CD1c-positive myeloid dendritic cell (primary cell): ENCODE results near the gene PSEN2.
"Not testable (repeated sequence)": the region's sequence is repeated elsewhere in the genome, so short reads cannot be mapped to it uniquely, and the experiment has no call there.

ENCODE experiments used
- DNase-seq: peaks from one replicate; pipeline ENCODE4 v3.0.0-alpha.2; 2016; ENCODE audit errors: extremely low spot score

Gene PSEN2

DNA sequence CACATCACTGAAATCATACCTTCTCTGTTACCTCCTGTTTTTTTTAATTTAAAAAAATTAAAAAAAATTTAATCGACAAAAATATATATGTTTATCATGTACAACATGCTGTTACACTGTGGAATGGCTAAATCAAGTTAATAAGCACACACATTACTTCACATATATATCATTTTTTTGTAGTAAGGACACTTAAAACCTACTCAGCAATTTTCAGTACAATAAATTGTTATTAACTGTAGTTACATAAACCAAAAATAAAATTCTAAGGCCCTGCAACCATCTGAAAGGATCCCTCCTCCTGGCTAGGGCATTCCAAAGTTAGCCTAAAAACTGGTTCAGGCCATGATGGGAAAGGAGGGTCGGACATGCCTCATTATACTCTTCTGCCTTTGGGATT is 46.1 kb downstream of the PSEN2 start:
- DNase-seq, result no peak

DNA sequence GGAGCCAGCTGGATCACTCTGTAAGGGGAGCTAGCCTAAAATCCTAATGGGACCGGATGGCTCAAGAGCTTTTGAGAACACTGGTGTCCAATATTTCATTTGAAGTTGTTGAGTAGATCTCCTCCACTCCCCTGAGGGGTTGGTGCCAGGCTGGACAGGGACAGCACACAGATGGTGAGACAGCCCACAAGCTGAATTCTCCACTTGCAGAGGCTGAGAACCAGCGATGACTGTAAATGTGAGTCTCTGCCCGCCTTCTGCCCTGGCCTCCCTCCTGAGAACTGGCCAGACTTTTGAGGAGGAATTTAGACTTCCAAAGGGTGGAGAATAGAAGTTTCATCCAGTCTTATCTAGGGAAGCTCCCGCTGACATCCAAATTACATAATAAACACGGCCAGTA is 49.2 kb downstream of the PSEN2 start:
- no peak for DNase-seq

DNA sequence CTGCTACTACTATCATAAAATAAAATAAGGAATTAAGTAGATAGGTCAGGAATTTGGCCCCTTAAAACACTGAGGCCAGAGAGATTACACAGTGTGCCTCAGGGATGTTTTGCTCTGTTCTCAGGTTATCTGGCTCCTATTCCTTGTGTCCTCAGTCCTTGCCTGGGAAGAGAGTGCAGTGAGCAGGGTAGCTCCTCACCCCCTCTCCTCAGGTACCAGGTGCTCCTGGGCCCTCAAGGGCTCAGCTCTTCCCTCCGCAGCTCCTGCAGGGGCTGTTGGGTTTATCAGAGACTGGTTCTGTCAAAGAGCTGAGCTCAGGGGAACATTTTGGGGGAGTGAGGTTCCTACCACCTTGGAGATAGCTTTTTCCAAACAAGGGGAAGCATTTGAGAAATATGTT is 49.6 kb downstream of the PSEN2 start:
- DNase-seq, result no peak

DNA sequence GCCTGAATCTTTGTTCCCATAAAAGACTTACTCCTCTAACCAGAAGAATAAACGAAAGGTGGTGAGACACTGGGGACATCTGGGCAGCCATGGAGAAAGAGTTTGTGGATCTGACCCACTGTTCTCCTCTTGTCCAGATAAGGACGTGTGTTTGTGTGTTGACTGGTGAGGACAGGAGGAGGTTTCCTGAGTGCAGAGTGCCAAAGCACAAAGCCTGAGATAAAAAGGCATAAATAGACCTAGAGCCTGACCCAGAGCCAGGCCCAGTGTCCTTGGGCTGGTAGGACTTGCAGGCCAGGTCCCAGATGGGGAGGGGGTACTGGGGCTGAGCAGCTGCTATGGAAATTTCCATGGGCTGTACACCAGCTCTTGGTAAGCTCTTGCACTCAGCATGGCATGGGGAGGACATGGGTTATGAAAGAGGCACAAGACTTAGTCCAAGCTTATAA is 50.1 kb downstream of the PSEN2 start:
- DNase-seq, result no peak

DNA sequence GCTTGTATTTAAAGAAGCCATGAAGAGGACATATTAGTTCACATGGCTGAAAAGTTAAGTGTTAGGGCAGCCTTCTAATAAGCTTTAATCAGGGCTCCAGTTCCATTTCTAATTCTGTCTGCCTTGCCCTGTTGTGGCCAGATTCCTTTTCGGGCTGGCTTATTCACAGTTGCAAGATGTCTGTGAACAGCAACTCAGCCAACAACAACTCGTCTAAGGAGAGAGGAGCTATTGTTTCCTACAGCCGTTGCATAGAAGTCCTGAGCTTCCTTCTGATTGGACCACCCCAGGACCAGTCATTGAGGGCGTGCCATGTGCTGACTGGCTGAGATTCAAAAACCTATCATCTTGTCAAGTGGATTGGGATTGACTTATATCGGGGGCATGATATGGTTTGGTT is 51.1 kb downstream of the PSEN2 start:
- DNase-seq, result no peak

DNA sequence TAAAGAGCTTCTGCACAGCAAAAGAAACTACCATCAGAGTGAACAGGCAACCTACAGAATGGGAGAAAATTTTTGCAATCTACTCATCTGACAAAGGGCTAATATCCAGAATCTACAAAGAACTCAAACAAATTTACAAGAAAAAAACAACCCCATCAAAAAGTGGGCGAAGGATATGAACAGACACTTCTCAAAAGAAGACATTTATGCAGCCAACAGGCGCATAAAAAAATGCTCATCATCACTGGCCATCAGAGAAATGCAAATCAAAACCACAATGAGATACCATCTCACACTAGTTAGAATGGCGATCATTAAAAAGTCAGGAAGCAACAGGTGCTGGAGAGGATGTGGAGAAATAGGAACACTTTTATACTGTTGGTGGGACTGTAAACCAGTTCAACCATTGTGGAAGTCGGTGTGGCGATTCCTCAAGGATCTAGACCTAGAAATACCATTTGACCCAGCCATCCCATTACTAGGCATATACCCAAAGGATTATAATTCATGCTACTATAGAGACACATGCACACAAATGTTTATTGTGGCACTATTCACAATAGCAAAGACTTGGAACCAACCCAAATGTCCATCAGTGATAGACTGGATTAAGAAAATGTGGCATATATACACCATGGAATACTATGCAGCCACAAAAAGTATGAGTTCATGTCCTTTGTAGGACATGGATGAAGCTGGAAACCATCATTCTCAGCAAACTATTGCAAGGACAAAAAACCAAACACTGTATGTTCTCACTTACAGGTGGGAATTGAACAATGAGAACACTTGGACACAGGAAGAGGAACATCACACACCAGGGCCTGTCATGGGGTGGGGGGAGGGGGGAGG is 59.1 kb downstream of the PSEN2 start:
- DNase-seq, result not testable (repeated sequence)

DNA sequence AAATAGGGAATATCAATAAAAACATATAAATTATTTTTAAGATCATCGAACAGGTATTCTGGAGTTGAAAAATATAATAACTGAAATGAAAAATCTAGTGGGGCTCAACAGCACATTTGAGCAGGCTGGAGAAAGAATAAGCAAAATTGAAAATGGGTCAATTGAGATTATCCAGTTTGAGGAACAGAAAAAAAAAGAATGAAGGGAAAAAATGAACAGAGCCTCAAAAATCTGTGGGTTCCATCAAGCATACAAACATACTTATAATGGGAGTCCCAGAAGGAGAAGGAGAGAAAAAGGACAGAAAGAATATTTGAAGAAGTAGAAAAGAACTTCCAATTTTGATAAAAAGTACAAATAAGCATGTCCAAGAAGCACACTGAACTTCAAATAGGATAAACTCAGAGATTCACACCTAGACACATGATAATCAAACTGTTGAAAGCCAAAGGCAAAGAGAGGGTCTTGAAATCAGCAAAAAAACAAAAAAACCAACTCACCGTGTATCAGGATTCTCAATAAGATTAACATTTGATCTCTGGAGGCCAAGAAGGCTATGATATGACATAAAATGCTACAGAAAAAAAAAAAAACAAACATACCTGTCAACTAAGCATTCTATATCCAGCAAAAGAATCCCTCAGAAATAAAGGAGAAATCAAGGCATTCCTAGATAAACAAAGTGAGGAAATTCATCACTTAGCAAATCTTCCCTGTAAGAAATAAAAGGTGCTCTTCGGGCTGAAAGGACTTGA is 64.2 kb downstream of the PSEN2 start:
- no peak for DNase-seq

DNA sequence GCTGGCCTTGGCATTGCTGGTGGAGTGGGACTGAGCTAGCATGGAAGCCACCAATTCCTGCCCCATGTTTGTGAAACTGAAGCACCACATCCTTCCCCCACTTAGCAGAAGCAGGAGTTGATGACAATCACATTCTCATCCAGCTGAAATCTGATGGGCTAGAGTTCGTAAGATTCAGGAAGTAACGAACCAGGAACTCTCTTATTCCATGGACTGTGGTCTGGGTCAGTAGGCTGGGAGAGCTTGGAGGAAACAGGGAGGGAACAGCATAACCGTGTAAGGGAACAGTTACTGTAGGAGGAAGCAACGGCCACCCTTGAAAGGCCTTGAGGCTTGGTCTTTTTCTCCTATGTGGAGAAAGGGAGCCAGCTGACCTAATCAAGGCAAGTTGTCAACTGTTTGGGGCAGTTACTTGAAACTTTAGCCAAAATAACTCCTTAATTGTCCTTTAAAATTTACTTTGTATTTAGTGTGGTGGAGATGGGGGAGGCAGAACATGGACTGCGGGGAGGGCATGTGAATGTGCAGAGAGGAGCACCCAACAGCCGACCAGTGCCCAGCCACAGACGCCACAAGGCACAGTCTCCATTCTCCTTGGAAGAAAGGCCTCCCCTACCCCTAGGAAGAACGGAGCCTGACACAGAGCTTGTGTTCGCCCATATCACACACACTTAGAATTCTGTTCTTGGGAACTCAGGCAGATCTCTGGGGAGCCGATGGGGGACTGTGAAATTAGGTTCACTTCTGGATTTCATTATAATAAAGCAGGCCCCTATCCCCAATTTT is 67.7 kb downstream of the PSEN2 start:
- DNase-seq, result peak; percentile 82

DNA sequence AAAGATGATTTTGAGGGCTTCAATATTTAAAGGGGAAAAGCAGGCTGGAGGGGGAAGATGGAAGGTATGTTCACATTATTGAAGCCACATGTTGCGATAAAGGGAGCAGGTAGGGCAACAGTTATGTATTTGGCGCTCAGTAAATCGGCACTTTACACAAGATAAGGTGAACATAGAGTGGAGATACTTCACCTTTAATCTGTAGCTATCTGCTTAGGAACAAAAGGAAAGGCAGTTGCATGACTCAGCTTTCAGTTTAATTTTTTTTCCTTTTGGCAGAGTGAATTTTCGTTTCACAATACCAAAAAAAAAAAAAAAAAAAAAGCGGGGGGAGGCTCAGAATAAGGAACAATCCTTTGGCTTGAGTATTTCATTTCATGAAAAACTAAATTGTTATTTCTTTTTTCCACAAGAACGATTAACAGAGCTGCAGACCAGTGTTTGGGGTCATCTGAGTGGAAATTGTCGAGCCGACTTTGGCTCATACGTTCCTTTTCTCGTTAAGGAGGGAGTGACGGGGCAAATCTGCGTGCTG is 68.6 kb downstream of the PSEN2 start:
- peak; percentile 72 for DNase-seq

DNA sequence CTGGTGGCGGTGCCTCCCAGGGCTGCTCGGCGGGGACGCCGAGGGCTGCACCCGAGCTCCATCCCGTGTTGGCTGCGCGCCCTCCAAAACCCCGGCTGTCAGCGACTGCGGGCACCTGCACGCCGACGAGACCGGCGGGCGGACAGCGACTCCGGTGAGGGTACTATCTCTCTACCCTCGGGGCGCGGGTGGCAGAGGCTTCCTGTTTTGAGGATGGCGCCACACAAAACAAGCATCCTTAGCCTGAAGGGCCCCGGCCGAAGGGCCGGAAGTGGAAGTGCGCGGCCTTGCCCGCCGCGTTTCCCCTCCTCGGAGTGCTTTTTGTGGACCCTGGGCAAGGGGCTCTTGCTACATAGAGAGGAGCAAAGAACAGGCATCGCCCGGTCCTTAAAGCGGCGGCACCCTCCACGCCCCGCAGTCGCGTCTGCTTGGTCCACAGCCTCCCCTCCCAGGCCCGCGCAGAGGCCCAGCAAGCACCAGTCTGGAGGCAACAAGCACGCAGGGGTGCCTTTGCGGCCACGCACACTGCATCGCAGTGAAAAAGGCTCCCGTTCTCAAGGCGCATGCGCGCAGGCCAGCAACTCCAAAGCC is 69.1 kb downstream of the PSEN2 start:
- peak; percentile 82 for DNase-seq

DNA sequence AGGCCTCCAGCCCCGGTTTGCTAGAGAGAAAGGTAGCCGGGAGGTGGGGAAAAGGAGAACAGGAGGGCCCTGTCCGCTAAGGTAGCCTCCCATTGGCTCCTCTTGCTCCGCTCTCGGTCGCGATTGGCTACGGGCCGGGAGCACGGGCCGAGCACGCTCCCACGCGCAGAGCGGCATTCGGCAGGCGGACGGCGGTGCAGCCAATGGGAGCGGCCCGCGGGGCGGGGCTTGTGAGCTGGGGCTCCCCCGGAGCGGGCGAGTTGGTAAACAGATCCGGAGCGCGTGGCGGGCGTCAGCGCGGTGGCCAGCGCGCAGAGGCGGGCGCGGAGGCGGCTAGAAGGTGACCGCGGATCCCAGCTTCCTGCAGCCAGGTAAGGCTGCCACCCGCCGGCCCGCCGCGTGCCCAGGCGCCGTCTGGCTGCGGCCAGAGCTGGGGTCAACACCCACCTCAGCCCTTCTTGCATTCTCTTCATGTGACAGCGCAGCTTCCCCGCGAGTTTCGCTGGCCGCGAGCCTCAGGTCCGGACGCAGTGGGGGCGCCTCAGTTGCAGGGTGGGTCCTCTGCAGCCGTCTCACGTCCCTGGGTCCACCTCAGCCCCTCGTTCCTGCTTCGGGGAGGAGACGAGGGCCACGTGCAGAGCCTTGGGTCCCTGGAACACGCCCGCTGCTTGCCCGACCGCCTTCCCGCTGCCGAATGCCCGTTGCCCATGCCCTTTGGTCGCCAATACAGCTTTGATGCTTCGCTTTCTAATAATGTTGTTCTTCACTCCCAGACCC is 69.8 kb downstream of the PSEN2 start, which contains the start of gene COQ8A:
Gene COQ8A, plus strand, starts transcription at position 266 of the 777 bp plus-strand sequence. CDS start 21,092 bp downstream, outside the sequence.
- DNase-seq, result peak; percentile 99

DNA sequence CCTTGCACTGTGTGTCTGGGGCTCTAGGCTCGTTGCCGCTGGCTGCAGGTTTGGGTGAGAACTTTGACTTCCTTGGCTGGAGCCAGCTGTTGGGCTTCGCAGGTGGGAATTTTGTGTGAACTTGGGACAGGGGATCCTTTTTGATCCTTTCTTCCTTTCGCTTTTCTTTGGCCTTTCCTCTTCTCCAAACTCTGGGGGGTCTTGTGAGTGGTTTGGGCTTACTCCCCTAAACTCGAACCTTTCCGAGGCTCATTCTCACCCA is 70.3 kb downstream of the PSEN2 start:
- DNase-seq, result no peak

DNA sequence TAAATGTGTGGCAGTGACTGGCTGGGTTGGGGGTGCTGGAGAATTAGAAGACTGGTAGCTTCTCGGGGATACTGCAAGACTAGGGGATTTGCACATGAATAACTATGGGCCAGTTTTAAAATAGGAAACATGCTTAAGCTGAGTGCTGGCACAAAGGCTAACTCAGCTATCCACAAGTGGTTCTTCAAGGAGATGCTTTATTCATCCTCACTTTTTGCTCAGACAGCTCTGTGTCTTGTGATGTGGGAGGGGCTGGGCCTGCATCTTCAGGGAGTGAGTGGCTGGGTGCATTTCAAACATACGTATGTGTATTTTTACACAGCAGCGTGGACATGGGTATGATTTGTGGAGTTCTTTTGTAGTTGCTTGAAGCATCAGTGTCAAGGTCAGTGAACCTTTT is 72.0 kb downstream of the PSEN2 start:
- no peak for DNase-seq

DNA sequence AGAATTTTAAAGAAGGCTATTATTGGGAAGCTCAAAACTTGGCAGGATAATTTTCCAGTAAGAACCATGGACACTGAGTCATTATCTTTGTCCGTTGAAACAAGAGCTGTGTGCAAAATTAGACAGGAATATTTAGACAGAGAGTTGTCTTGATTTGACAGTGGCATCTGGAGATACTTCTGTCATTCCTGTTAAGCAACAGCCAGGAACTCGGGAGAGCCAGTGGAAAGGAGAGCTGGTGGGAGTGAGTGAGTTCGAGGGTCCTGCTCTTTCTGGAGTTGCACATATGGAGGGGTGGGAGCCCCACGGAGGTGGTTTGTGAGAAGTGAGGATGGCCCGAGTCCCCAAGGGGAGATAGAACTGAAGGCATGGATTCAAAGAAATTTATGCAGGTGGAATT is 72.7 kb downstream of the PSEN2 start:
- peak; percentile 7 for DNase-seq

DNA sequence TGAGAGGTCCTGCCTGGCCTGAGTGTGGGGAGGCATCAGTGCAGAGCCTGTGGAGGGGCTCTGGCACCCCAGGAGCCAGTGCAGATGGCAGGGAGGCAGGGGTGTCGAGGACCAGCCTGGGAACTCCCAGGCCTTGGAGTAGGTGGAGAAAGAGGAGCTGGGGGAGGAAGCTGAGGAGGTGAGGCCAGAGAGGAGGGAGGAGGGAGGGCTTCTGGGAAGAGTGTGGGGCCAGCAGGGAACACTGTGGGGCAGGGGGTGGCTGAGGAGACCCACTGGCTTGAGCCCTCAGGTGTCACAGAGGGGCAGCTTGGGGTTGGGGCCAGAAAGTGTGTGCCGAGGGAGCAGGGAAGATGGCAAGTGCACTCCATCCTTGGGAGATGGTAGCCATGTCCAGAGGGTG is 73.5 kb downstream of the PSEN2 start:
- DNase-seq, result no peak

DNA sequence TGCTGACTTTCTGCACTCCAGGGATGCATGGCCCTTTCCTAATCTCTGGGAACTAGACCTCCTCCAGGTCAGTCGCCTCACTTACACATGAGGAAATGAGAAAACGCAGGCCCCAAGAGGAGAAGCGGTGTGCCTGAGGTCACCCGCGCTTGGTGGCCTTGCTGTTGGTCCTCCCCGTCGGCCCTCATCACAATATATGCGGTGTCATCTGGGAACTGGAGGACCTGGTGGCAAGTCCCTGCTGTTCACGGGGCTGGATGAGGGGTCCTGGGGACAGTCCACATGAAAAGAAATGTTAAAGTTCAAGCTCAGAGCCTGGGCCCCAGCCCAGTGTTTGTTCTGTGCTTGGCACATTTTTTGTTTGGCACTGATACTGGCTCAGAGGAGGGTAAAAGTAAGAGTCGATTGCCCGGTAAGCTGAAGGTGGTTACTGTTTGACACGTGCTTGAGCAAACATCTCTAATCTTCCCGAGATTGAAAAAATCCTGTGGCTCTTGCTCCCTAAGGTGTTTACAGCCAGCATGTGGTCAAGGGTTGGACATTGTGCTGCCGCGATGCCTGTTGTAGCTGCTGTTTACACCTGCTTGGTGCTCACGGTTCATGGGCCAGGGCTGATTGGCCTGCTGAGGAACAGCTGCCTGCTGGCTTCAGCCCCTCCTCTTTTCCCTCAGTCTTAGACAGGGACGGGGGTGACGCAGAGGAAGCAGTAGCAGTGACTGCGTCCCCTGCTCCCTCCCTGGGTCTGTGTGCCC is 74.9 kb downstream of the PSEN2 start:
- peak; percentile 13 for DNase-seq
